ENCODE measurements around the gene MYADML2.

DNA sequence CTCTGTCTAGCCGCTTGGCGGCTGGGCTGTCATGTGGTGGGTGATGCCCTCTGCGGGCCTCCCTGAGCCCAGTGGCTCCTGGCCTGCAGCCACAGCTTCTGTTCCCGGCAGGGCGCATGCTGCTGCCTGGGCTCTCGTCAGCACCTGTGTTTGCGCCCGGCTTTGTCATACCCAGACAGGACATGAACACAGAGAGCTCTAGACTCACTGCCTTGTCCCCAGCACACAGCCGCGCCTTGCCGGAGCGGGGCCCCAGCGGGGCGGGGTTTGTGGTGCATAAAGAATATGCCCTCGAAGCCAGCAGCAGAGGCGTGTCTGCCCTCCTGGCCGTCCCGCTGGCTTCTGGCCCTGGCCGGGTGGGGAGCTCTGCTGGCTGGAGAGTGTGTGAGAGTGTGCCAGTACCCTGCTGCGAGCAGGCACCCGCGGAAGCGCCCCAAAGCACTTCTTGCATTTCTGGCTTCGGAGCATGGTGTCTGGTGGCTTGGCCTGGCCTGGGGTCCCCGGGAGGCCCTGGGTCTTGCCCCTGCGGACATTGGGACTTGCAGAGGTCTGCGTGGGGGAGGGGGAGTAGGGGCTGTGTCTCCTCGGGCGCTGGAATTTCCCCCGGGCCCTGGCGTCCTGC is 44.8 kb upstream of the MYADML2 start:
- TF ChIP-seq EZH2 (IDR thresholded peaks at IDR 0.05; ENCODE audit: low read length, unreplicated experiment) = no peak
- TF ChIP-seq, protein P1, sequence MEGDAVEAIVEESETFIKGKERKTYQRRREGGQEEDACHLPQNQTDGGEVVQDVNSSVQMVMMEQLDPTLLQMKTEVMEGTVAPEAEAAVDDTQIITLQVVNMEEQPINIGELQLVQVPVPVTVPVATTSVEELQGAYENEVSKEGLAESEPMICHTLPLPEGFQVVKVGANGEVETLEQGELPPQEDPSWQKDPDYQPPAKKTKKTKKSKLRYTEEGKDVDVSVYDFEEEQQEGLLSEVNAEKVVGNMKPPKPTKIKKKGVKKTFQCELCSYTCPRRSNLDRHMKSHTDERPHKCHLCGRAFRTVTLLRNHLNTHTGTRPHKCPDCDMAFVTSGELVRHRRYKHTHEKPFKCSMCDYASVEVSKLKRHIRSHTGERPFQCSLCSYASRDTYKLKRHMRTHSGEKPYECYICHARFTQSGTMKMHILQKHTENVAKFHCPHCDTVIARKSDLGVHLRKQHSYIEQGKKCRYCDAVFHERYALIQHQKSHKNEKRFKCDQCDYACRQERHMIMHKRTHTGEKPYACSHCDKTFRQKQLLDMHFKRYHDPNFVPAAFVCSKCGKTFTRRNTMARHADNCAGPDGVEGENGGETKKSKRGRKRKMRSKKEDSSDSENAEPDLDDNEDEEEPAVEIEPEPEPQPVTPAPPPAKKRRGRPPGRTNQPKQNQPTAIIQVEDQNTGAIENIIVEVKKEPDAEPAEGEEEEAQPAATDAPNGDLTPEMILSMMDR (conservative IDR thresholded peaks at IDR 0.05; ENCODE audit: low read depth, low read length) = no peak
